ENCODE data around the gene NAP1L4. TPM values are rescaled to one million over a fixed set of nuclear protein-coding genes. Genes with fewer than 3 reads are reported as not detected.

NAP1L4 gene
- polyA plus RNA-seq, 1 of the 3 experiments (the other 2 are of a cell fraction) = 104 TPM

- no peak for TF ChIP-seq YY1 (IDR thresholded peaks at IDR 0.05; ENCODE audit: low read depth)
- no peak for TF ChIP-seq CTCF (IDR thresholded peaks at IDR 0.05)
- TF ChIP-seq MAX (IDR thresholded peaks at IDR 0.05; ENCODE audit: low read depth) = no peak
- no peak for TF ChIP-seq FOSL2 (IDR thresholded peaks at IDR 0.05; ENCODE audit: borderline replicate concordance, low read depth)
- TF ChIP-seq NFIC (IDR thresholded peaks at IDR 0.05; ENCODE audit: borderline replicate concordance) = no peak
- TF ChIP-seq USF1 (IDR thresholded peaks at IDR 0.05; ENCODE audit: borderline replicate concordance, low read depth) = no peak
- TF ChIP-seq SMC3 (IDR thresholded peaks at IDR 0.05; ENCODE audit: low read depth, low read length) = no peak
- TF ChIP-seq NRF1 (IDR thresholded peaks at IDR 0.05; ENCODE audit: low read depth, low read length) = no peak
- no peak for TF ChIP-seq POLR2AphosphoS5 (IDR thresholded peaks at IDR 0.05; ENCODE audit: low read depth, low read length)
- no peak for TF ChIP-seq ELF1 (IDR thresholded peaks at IDR 0.05)
- no peak for TF ChIP-seq GATA2 (CRISPR knock-in tag; IDR thresholded peaks at IDR 0.05)
- no peak for TF ChIP-seq REST (IDR thresholded peaks at IDR 0.05; ENCODE audit: low read depth, low read length)
- no peak for TF ChIP-seq RFX5 (IDR thresholded peaks at IDR 0.05; ENCODE audit: low read length)
- Histone ChIP-seq H2AFZ (ENCODE audit: low read depth) (no peak overlapping the region), H3K9me3 (no peaks in the 10 kb centered on the region), H3K36me3 (replicated peaks in 1 of 2; ENCODE audit: control insufficient read depth in 1 of 2, insufficient read depth in 2 of 2, low read length in 1 of 2) (no peaks in the 10 kb centered on the region), H3F3A (replicated peaks; ENCODE audit: insufficient read depth) (peaks cover 4% of the 10 kb centered on the region), H3K27ac (ENCODE audit: low read depth in 2 of 2, low read length in 1 of 2) (no peak overlapping the region), H3K4me2 (no peak overlapping the region), H3K4me3 (ENCODE audit: low read depth in 2 of 2, low read length in 1 of 2) (no peak overlapping the region), H3K4me1 (ENCODE audit: control insufficient read depth in 1 of 2, insufficient read depth in 2 of 2, low read depth in 1 of 2, low read length in 1 of 2) (peaks cover 0 to 14% of the 10 kb centered on the region in 2 experiments; a peak in 2 of 4 replicates), H3K27me3 (ENCODE audit: insufficient read depth) (no peaks in the 10 kb centered on the region), H3K9ac (no peak overlapping the region), H4K20me1 (ENCODE audit: insufficient read depth) (no peaks in the 10 kb centered on the region), H3K9me2 (no peaks in the 10 kb centered on the region), H3K79me2 (ENCODE audit: insufficient read depth) (0 out of 2 replicates have a peak, but pooled peaks cover 2% of the 10 kb centered on the region)
- CTCF ChIA-PET = interaction anchor here (0.7 to 3.4 kb wide), 5 partner anchors 36 to 160 kb away, joined by 3 to 15 read pairs (median 3); no protein-coding TSS in a partner anchor
- 79% methylated on average over 7 of the region's 13 CpGs for WGBS (ENCODE audit: low lambda C conversion rate)
- peak; percentile 29 for DNase-seq
- POLR2A ChIA-PET = no interaction called here
Observed at GRCh38 chr11:2931771-2932738, 60.1 kb downstream of the NAP1L4 start.

Measured in SK-N-SH (cell line).